Fibroblast of lung (primary cell): ENCODE measurements around the gene COL25A1. TPM values are rescaled to one million over a fixed set of nuclear protein-coding genes. Genes with fewer than 3 reads are reported as not detected.

ENCODE experiments used
- DNase-seq, 2 donors: peaks; one replicate each; pipeline versions ENCODE4 v3.0.0 to v3.0.0-alpha.2; 2010; ENCODE audit warnings: low read depth in 2 of 2
- H2AFZ ChIP-seq: 2 replicates; pipeline ENCODE4 v1.5.1; 2012; ENCODE audit warnings: low read length, control low read depth, inconsistent platforms
- H3K27ac ChIP-seq: 2 replicates; pipeline ENCODE4 v1.5.1; 2011; ENCODE audit warnings: low read length, control low read depth; ENCODE audit not compliant: insufficient read depth
- H3K27me3 ChIP-seq: 2 replicates; pipeline ENCODE4 v1.5.1; 2011; ENCODE audit warnings: mild to moderate bottlenecking, low read length; ENCODE audit not compliant: control insufficient read depth, insufficient read depth
- H3K36me3 ChIP-seq: 2 replicates; pipeline ENCODE4 v1.5.1; 2011; ENCODE audit warnings: low read length; ENCODE audit not compliant: control insufficient read depth, insufficient read depth
- H3K4me1 ChIP-seq: 2 replicates; pipeline ENCODE4 v1.5.1; 2011; ENCODE audit warnings: low read length; ENCODE audit not compliant: control insufficient read depth, insufficient read depth; ENCODE audit errors: extremely low read depth
- H3K4me2 ChIP-seq: 2 replicates; pipeline ENCODE4 v1.5.1; 2011; ENCODE audit warnings: low read length, control low read depth; ENCODE audit not compliant: insufficient read depth; ENCODE audit errors: extremely low read depth
- H3K4me3 ChIP-seq, 4 experiments: fragments of 200-600 bp in 1 of 4; sonication (generic) in 1 of 4; replicated peaks in 1 of 4; 2 replicates each; pipeline ENCODE4 v1.5.1; 2011 to 2016; ENCODE audit warnings: low read length in 4 of 4, low read depth in 3 of 4, mild to moderate bottlenecking in 3 of 4, control low read depth in 2 of 4, inconsistent platforms in 1 of 4, mixed read lengths in 1 of 4; ENCODE audit not compliant: insufficient read depth in 1 of 4; ENCODE audit errors: control extremely low read depth in 1 of 4
- H3K79me2 ChIP-seq: 2 replicates; pipeline ENCODE4 v1.5.1; 2012; ENCODE audit warnings: mild to moderate bottlenecking, low read length, inconsistent platforms; ENCODE audit not compliant: control insufficient read depth, insufficient read depth
- H3K9ac ChIP-seq: 2 replicates; pipeline ENCODE4 v1.5.1; 2011; ENCODE audit warnings: mild to moderate bottlenecking, low read length, control low read depth; ENCODE audit not compliant: insufficient read depth
- H3K9me3 ChIP-seq: 2 replicates; pipeline ENCODE4 v1.5.1; 2012; ENCODE audit warnings: low read depth, low read length; ENCODE audit not compliant: control insufficient read depth, insufficient read depth
- H4K20me1 ChIP-seq: 2 replicates; pipeline ENCODE4 v1.5.1; 2011; ENCODE audit warnings: low read length; ENCODE audit not compliant: control insufficient read depth, insufficient read depth; ENCODE audit errors: extremely low read depth
- EZH2 ChIP-seq: IDR thresholded peaks from 2 replicates; pipeline ENCODE4 v1.5.1; 2012; ENCODE audit warnings: low read length, control low read depth, mild to moderate bottlenecking; ENCODE audit errors: missing control alignments
- polyA plus RNA-seq, 2 donors: library from polyadenylated mRNA; depleted of rRNA in 1 of 2; stranded (reverse) in 1 of 2; unstranded in 1 of 2; fragments of >200 nt; gene quantifications; 2 replicates each; pipeline ENCODE4 v1.2.1, GENCODE V29; 2011 to 2012; ENCODE audit warnings: missing spikeins in 1 of 2
- total RNA-seq: library from RNA; depleted of rRNA; stranded (reverse); fragments of >200 nt; gene quantifications from 2 replicates; pipeline ENCODE4 v1.2.1, GENCODE V29; 2014
- TF ChIP-seq, protein P1 (sequence below), 2 donors: IDR thresholded peaks in 1 of 2; conservative IDR thresholded peaks in 1 of 2; 1 replicate in 1 of 2; 2 replicates in 1 of 2; pipeline ENCODE4 v1.5.1; 2011 to 2012; ENCODE audit warnings: low read length in 2 of 2, control low read depth in 1 of 2, inconsistent platforms in 1 of 2, low read depth in 1 of 2, mild to moderate bottlenecking in 1 of 2

Gene COL25A1
- total and polyA plus RNA-seq, 2 donors (not counting 1 experiment from before 2014, with no cell fraction given): under 0.01 to 0.01 TPM

- H3K4me3 ChIP-seq: no peak overlapping the region
- H3K79me2 ChIP-seq: no peaks in the 10 kb centered on the region
- H4K20me1 ChIP-seq: no peaks in the 10 kb centered on the region
- no peaks in the 10 kb centered on the region for H3K9me3 ChIP-seq
- peaks cover 6% of the 10 kb centered on the region for H3K4me1 ChIP-seq
- no peak overlapping the region for H3K9ac ChIP-seq
- peak in 1 of 2 donors; percentile 82 for DNase-seq
- no peak for TF ChIP-seq EZH2
- TF ChIP-seq, protein P1, sequence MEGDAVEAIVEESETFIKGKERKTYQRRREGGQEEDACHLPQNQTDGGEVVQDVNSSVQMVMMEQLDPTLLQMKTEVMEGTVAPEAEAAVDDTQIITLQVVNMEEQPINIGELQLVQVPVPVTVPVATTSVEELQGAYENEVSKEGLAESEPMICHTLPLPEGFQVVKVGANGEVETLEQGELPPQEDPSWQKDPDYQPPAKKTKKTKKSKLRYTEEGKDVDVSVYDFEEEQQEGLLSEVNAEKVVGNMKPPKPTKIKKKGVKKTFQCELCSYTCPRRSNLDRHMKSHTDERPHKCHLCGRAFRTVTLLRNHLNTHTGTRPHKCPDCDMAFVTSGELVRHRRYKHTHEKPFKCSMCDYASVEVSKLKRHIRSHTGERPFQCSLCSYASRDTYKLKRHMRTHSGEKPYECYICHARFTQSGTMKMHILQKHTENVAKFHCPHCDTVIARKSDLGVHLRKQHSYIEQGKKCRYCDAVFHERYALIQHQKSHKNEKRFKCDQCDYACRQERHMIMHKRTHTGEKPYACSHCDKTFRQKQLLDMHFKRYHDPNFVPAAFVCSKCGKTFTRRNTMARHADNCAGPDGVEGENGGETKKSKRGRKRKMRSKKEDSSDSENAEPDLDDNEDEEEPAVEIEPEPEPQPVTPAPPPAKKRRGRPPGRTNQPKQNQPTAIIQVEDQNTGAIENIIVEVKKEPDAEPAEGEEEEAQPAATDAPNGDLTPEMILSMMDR (conservative IDR thresholded peaks at IDR 0.05 in 1 of 2, IDR thresholded peaks at IDR 0.05 in 1 of 2; ENCODE audit: low read depth in 1 of 2, low read length in 2 of 2): no peak
- H3K36me3 ChIP-seq: no peaks in the 10 kb centered on the region
- no peaks in the 10 kb centered on the region for H3K27me3 ChIP-seq
- no peak overlapping the region for H3K27ac ChIP-seq
- peak overlapping the region; percentile 51 for H3K4me2 ChIP-seq
- no peak overlapping the region for H2AFZ ChIP-seq
These were observed 452.2 kb downstream of the COL25A1 start for GRCh38 chr4:108850219-108850649.

- H2AFZ ChIP-seq: peak overlapping the region; percentile 41
- peaks cover 6% of the 10 kb centered on the region for H3K4me1 ChIP-seq
- no peak overlapping the region for H3K4me3 ChIP-seq
- H3K27me3 ChIP-seq: no peaks in the 10 kb centered on the region
- H3K27ac ChIP-seq: no peak overlapping the region
- DNase-seq: peak; percentile 77 to 89
- no peaks in the 10 kb centered on the region for H4K20me1 ChIP-seq
- no peaks in the 10 kb centered on the region for H3K79me2 ChIP-seq
- no peak overlapping the region for H3K9ac ChIP-seq
- TF ChIP-seq, protein P1 (conservative IDR thresholded peaks at IDR 0.05 in 1 of 2, IDR thresholded peaks at IDR 0.05 in 1 of 2; ENCODE audit: low read depth in 1 of 2, low read length in 2 of 2): no peak
- no peak for TF ChIP-seq EZH2
- no peaks in the 10 kb centered on the region for H3K9me3 ChIP-seq
- H3K4me2 ChIP-seq: peak overlapping the region; percentile 51
- H3K36me3 ChIP-seq: no peaks in the 10 kb centered on the region
These were observed 452.8 kb downstream of the COL25A1 start for GRCh38 chr4:108849611-108850168.

- Histone ChIP-seq H3K4me3 (no peak overlapping the region), H3K9ac (no peak overlapping the region), H4K20me1 (no peaks in the 10 kb centered on the region), H3K4me2 (no peak overlapping the region), H3K4me1 (peaks cover 6% of the 10 kb centered on the region), H3K79me2 (no peaks in the 10 kb centered on the region), H2AFZ (no peak overlapping the region), H3K27ac (no peak overlapping the region), H3K27me3 (no peaks in the 10 kb centered on the region), H3K9me3 (no peaks in the 10 kb centered on the region), H3K36me3 (no peaks in the 10 kb centered on the region)
- DNase-seq: no peak
- TF ChIP-seq EZH2: no peak
- TF ChIP-seq, protein P1 (conservative IDR thresholded peaks at IDR 0.05 in 1 of 2, IDR thresholded peaks at IDR 0.05 in 1 of 2; ENCODE audit: low read depth in 1 of 2, low read length in 2 of 2): no peak
These were observed 455.9 kb downstream of the COL25A1 start for GRCh38 chr4:108846568-108846967.
